WTC11 (cell line): ENCODE measurements around the gene FBXO42. TPM values are rescaled to one million over a fixed set of nuclear protein-coding genes. Genes with fewer than 3 reads are reported as not detected.

Experiments used
- ATAC-seq: fragments of 200-7000 bp; cut with Tn5 transposase; 2 replicates; pipeline ENCODE4 v1.10.0; 2021; ENCODE audit warnings: mild to moderate bottlenecking, moderate library complexity
- CTCF ChIA-PET: fragments of 300-600 bp; sonication (Branson Sonifier 250); formaldehyde crosslinking; loops from one replicate; lab custom pipeline; 2021; ENCODE audit warnings: antibody characterized with exemption; lab: Charles Lee
- POLR2A ChIA-PET: fragments of 350-600 bp; sonication (Branson Sonifier 250); formaldehyde crosslinking; loops from one replicate; lab custom pipeline; 2021; ENCODE audit warnings: antibody characterized with exemption; lab: Charles Lee
- DNase-seq: peaks from one replicate; pipeline ENCODE4 v3.0.0; 2021; ENCODE audit warnings: low spot score
- H3K27ac Mint-ChIP-seq: 2 replicates; pipeline ENCODE4 v1.8.0; 2021; ENCODE audit warnings: mixed read lengths
- H3K27me3 Mint-ChIP-seq: 2 replicates; pipeline ENCODE4 v1.8.0; 2021; ENCODE audit warnings: low read depth, mild to moderate bottlenecking, moderate library complexity, mixed read lengths
- H3K36me3 Mint-ChIP-seq: 2 replicates; pipeline ENCODE4 v1.8.0; 2021; ENCODE audit warnings: mixed read lengths
- H3K4me1 Mint-ChIP-seq: 2 replicates; pipeline ENCODE4 v1.8.0; 2022; ENCODE audit warnings: mixed read lengths
- H3K4me3 Mint-ChIP-seq: 2 replicates; pipeline ENCODE4 v1.8.0; 2021; ENCODE audit warnings: mild to moderate bottlenecking, moderate library complexity, mixed read lengths
- H3K9me3 Mint-ChIP-seq: 2 replicates; pipeline ENCODE4 v1.8.0; 2021; ENCODE audit warnings: mixed read lengths
- AFF4 ChIP-seq: sonication (generic); formaldehyde crosslinking; IDR thresholded peaks from 2 replicates; pipeline ENCODE4 v1.8.1; 2023; ENCODE audit warnings: mild to moderate bottlenecking, missing genetic modification reagents, borderline replicate concordance
- CDX4 ChIP-seq: fragments of 250-450 bp; sonication (Bioruptor Pico); IDR thresholded peaks from 2 replicates; pipeline ENCODE4 v1.9.0; 2021; ENCODE audit warnings: moderate library complexity, mild to moderate bottlenecking, inconsistent platforms, borderline replicate concordance
- E2F1 ChIP-seq: sonication (generic); formaldehyde crosslinking; IDR thresholded peaks from 2 replicates; pipeline ENCODE4 v1.8.0; 2022; ENCODE audit warnings: mild to moderate bottlenecking, missing genetic modification reagents
- GABPB1 ChIP-seq: sonication (generic); formaldehyde crosslinking; IDR thresholded peaks from 2 replicates; pipeline ENCODE4 v1.8.1; 2023; ENCODE audit warnings: mild to moderate bottlenecking, missing genetic modification reagents
- GTF2I ChIP-seq: fragments of 250-450 bp; sonication (Bioruptor Pico); conservative IDR thresholded peaks from 2 replicates; pipeline ENCODE4 v1.4.0; 2021; ENCODE audit warnings: mild to moderate bottlenecking
- NR1H2 ChIP-seq: sonication (generic); formaldehyde crosslinking; IDR thresholded peaks from 2 replicates; pipeline ENCODE4 v1.9.0; 2021; ENCODE audit warnings: mild to moderate bottlenecking, moderate library complexity, missing genetic modification reagents
- OVOL2 ChIP-seq: fragments of 250-450 bp; sonication (Bioruptor Pico); IDR thresholded peaks from 2 replicates; pipeline ENCODE4 v1.9.0; 2021; ENCODE audit warnings: mild to moderate bottlenecking, borderline replicate concordance
- TCF7 ChIP-seq: sonication (generic); formaldehyde crosslinking; IDR thresholded peaks from 2 replicates; pipeline ENCODE4 v1.8.0; 2022; ENCODE audit warnings: mild to moderate bottlenecking, low read depth, missing genetic modification reagents, moderate library complexity
- USF1 ChIP-seq: sonication (generic); formaldehyde crosslinking; IDR thresholded peaks from 2 replicates; pipeline ENCODE4 v1.8.0; 2022; ENCODE audit warnings: mild to moderate bottlenecking, missing genetic modification reagents
- ZNF281 ChIP-seq: sonication (generic); formaldehyde crosslinking; IDR thresholded peaks from 2 replicates; pipeline ENCODE4 v1.8.0; 2023; ENCODE audit warnings: mild to moderate bottlenecking, missing genetic modification reagents
- ZNF423 ChIP-seq: fragments of 250-450 bp; sonication (Bioruptor Pico); IDR thresholded peaks from 2 replicates; pipeline ENCODE4 v2.1.2; 2022; ENCODE audit warnings: mild to moderate bottlenecking, moderate library complexity
- ZNF532 ChIP-seq: fragments of 250-450 bp; sonication (Bioruptor Pico); IDR thresholded peaks from 2 replicates; pipeline ENCODE4 v1.9.0; 2021; ENCODE audit warnings: mild to moderate bottlenecking, borderline replicate concordance
- total RNA-seq: library from RNA; stranded (reverse); gene quantifications from 3 replicates; pipeline ENCODE4 v1.2.3, GENCODE V29; 2021

The FBXO42 gene
- total RNA-seq, 1 experiment from 2014 or later, result 17.5 TPM

- Mint-ChIP-seq H3K27ac (no peak overlapping the region), H3K4me3 (no peak overlapping the region), H3K36me3 (peaks cover 2% of the 10 kb centered on the region; the same call in 1 of the 2 replicates), H3K9me3 (no peaks in the 10 kb centered on the region), H3K27me3 (no peaks in the 10 kb centered on the region), H3K4me1 (peaks cover 4% of the 10 kb centered on the region)
- DNase-seq, result no peak
- CTCF ChIA-PET, result interaction anchor here (2.0 kb wide), 1 partner anchor 16 kb away, joined by 4 read pairs; no protein-coding TSS in a partner anchor
- no peak for ATAC-seq
- POLR2A ChIA-PET, result no interaction called here
- TF ChIP-seq GTF2I (CRISPR knock-in tag) (no peak), GABPB1 (CRISPR knock-in tag) (no peak), AFF4 (CRISPR knock-in tag) (no peak), ZNF281 (CRISPR knock-in tag) (no peak), OVOL2 (no peak), TCF7 (CRISPR knock-in tag) (no peak), ZNF423 (no peak), E2F1 (CRISPR knock-in tag) (no peak), ZNF532 (CRISPR knock-in tag) (no peak), NR1H2 (CRISPR knock-in tag) (no peak), CDX4 (CRISPR knock-in tag) (no peak), USF1 (CRISPR knock-in tag) (no peak)
Measured at GRCh38 chr1:16260814-16261213, 91.5 kb downstream of the FBXO42 start.
